Ramos (cell line): ENCODE measurements around the gene PLET1.

ENCODE experiments used
- in situ Hi-C: fragments of 300-500 bp; cut with MboI; formaldehyde crosslinking; loops from one replicate; pipeline ENCODE4 v1.14.3; 2022; ENCODE audit warnings: low sequenced_read_pairs; ENCODE audit not compliant: unreplicated experiment

Gene PLET1, protein sequence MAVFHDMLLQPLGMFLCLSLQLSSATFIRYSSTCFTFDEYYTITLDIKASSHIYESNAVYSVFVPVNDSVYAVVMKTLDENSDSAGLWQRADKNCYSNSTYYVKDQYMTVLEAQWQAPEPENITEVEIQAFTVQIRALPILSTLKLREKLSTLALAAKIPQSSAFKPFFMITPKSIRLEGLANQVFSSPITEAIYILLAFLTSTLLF

DNA sequence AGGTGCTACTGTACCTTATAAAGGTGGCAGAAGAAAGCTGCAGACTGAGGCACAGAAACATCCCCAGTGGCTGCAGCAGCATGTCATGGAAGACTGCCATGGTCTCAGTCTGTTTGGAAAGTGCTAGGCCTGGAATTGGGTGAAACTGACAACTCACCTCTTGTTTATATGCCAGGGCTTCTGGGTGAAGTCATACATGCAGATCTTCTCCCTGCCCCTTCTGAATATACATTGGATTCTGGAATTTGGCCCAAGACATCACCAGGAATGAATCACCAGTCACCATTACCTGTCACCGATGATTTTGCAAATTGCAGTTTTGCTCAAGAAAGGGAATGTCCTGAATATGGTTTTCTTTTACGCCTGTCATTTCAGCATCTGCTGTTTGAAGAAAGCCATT is at the start of gene PLET1:
TSS of gene PLET1 (minus strand) at position 371 of the 400 bp plus-strand sequence. CDS start at position 100, 271 bp downstream.
- in situ Hi-C loops: no loop called here

DNA sequence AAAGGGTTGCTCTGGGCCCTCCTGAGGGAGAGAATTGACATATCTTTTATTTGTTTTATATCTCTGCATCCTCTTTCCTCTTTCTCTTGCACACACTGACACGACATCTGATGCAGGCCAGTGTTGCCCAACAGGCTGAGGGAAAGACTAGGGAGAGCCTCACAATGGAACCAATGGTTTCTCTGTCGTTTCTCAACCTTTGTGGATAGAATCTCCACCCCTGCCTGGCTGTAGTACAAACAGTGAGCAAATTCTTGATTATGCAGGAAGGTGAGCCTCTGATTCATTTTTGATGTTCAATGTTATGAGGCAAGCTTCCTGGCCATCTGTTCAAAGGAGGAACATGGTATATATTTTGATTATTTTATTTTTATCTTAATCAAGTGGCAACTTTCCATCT is 49.8 kb upstream of the PLET1 start:
- in situ Hi-C loops: no loop called here

DNA sequence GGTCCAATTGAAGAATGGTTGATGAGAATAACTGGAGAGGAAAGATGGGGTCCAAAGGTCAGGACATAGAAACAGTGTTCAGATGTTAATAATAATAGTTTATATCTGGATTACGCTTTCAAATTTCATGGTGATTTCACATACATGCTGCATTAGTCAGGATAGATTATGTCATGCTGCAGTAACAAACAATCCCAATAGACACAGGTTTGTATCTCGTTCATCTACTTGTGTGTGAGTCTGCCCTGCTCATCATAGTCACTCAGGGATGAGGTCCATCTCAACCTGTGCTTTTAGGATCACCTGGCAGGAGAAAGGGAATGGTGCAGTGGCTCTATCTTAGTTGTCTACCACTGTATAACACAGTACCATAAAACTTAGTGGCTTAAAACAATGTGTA is 48.0 kb upstream of the PLET1 start:
- in situ Hi-C loops: no loop called here

DNA sequence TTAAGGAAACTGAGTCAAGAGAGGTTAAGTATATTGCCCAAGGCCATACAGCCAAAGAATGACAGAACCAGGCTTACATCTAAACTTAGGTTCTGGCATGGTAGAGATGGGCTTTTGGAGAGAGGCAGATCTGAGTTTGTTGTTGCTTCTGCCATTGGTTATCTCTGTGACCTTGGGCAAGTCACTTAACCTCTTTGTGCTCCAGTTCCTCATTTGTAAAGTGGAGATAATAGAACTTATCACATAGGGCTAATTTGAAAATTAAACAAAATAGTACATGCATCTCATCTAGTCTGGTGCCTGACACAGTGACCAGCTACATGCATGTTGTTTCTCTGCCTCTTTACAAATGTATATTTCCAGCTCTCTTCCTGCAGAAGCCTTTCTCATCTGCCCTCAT is 47.0 kb upstream of the PLET1 start:
- in situ Hi-C loops: no loop called here

DNA sequence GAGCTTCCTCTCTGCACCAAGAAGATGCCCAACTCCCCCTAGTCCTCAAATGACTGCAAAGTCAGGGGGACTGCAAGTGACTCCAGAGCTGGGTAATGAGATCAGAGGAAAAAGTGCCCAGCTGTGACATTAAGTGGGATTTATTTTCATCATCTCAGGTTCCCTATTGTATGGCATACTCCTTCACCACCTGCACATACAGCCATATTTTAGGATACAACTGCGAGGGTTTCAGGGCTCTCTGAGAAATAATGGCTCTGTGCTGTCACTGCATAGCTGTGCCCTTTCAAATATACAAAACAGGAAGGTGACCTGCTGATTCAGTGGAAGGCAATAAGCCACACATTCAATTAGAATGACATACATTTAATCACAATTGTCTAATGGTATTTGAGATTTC is 45.6 kb upstream of the PLET1 start:
- in situ Hi-C loops: no loop called here

DNA sequence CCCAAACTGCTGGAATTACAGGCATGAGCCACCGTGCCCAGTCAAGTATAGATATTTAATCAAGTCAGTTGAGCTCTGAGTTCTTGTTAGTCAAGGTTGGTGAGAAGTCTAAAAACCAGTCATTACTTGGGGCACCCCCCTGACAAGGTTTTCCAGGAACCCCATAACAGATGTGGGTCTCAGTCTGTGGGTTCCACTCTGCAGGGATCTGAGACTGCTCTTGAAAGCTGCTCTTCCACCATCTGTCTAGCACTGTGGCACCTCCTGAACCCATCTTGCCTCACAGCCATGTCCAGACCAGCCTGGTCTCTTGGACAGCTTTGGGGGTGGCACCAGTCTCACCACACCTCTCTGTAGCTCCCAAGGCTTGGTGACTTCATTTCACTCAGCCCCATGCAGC is 44.3 kb upstream of the PLET1 start:
- in situ Hi-C loops: no loop called here

DNA sequence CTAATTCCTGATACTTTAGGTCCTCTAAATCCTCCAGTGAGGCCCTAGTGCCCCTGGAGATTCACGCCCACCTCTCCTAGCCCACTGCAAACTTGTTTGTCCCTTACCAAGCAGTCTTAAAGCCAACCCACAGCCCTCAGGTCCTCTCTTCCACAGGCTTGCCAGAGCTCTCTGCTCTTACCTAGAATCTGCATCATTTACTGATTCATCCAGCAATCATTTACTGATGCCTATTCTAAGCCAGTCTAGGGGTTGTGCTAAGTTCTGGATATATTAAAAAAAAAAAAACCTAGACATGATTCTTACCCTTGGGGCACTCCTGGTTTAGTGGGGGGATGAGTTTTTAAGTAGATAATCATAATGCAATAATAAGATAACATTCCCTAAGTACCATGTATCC is 43.0 kb upstream of the PLET1 start:
- in situ Hi-C loops: no loop called here

DNA sequence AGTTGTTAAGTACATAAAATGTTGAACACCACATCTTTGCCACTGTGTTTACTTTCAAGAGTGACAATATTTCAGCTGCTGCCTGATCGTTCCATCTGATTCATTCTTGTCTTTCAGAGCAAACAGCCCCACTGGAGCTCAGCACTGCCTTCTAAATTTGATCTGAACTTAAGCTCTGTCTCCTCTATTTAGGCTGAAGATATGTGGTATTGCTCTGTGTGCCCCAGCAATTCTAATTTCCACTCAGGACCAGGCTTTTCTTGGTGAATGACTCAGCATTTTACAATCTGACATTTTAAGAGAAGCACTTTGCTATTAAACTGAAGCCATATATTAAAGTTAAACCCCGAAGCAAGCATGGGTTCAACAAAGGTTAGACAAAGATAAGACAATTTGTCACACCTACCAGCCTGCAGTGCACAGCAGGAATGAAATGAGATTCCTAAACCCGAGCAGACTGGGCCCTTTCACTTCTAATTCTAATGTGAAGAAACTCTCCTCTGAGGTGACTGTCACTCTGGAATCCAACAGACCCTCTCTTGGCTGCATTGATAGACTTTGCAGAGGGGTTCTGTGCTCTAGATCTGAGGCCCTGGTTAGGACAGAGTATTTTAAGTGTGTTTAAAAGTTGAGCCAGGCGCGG is 41.7 kb upstream of the PLET1 start:
- in situ Hi-C loops: no loop called here

DNA sequence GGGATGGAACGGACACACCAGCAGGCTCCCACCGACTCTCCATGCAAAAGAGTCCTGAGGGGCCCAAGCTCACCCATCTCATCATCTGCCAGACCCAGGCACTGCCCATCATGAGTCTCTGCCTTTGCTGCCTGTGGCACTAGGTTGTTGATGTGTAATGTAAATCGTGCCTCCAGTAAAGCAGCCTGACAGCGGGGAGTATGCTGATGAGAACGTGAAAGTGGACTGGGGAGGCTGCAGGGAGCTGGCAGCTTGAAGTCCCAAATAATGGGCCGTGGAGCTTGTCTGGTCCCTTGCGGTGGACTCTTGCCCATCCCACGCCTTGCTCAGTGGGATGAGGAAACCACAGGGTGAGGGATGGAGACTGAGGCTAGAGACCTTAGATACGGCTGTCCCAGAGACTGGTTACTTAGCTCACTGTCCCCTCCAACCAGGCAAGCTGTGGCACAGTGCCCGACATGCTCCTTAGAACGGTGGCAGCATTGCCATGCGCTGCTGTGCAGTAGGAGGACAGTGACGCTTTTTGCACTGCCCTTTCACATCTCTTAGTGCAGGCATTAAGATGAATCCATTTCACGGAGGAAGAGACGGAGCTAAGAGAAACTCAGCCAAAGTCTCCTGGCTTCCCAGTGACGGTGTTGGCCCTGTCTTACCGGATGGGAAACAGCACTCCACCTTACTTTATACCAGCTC is 39.6 kb upstream of the PLET1 start:
- in situ Hi-C loops: no loop called here

DNA sequence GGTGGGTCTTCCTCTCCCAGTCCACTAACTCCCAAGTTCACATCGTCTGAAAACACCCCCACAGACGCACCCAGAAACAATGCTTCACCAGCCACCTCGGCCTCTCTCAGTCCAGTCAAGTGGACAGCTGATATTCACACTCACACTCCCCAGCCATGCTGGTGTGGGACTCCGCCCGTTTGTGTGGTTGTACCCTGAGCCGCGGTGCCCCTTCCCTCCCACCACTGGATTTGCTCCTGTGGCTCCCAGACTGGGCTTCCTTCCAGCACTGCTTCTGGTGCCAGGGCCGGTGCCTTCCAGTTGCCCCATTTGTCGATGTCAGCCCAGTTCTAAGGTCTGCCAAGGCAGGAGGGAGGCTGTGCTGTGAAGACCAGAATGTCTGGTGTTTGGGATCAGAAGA is 37.9 kb upstream of the PLET1 start:
- in situ Hi-C loops: loop anchor here (25.0 kb wide), 1 partner anchor 989 kb away; no protein-coding TSS in a partner anchor

DNA sequence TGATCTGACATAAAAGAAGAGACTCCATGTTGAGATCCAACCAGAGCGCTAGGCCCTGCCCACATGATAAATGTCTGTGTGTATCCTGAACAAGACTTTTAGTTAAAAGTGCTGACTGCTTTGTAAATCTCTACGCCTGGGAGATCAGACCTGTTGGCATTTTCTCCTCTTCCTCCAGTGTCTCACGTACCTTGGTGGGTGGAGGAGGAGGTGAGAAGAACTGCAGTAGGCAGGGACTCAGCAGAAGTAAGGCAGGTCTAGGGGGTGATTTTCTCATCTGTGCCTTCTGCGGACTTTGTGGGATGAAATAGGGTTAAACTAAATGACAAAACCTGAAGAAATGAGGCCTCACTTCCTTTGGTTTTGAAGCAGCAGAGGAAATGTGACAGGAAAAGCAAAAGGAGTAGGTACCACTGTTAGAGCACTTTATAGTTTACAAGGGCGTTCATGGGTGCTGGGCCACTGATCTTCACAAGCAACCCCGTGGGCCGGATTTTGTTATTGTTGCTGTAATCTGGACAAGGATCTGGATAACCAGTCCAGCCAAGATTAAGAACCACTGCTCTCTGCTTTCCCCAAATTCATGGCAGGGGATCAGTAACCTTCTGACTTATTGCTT is 36.7 kb upstream of the PLET1 start:
- in situ Hi-C loops: loop anchor here (25.0 kb wide), 1 partner anchor 990 kb away; no protein-coding TSS in a partner anchor

DNA sequence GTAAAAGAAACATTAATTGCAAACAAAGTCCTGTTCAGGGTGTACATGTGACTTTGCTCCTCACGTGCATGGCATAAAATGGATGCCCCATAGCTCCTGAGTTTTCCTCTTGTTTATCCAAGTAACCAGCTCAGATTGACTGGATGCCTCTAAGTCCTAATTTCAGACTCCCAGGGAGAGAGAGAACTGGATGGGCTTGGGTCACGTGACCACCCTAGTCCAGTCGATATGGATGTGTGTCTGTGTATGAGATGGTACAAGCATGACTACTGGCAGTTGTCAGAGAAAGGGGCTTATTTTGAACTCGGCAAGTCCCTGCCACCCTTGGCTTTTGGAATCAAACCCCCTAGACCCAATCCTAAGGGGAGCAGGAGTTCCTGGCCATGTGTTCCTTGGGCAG is 35.4 kb upstream of the PLET1 start:
- in situ Hi-C loops: loop anchor here (25.0 kb wide), 1 partner anchor 991 kb away; no protein-coding TSS in a partner anchor

DNA sequence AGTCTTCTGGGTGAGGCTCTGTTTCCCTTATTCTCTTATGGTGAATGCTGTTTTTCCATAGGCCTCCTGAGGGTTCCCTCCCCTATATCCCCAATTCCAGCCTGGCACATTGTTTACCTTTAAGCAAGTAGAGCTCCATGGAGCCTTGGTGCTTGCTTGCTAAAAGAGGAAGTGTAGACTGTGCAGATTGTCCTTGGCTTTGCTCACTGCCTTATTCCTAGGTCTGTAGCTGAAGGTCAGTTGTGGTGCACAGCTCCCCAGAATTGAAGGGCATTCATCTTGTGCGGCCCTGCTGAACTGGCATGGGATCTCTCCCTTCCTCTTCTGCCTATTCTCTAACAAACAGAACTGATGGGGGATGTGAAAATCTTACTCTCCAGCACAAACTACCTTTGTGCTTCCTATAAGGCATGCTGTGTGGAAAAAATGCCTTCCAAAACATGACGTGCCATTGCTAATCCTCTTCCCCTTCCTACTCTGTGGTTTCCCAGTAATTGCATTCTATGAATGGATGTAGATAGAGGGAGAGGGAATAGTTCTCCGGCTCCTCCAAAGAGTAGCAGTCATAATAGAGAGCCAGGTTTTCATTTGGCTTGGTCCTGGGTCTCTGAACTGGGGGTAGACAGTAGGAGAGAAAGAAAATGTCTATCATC is 34.2 kb upstream of the PLET1 start:
- in situ Hi-C loops: loop anchor here (25.0 kb wide), 1 partner anchor 992 kb away; no protein-coding TSS in a partner anchor

DNA sequence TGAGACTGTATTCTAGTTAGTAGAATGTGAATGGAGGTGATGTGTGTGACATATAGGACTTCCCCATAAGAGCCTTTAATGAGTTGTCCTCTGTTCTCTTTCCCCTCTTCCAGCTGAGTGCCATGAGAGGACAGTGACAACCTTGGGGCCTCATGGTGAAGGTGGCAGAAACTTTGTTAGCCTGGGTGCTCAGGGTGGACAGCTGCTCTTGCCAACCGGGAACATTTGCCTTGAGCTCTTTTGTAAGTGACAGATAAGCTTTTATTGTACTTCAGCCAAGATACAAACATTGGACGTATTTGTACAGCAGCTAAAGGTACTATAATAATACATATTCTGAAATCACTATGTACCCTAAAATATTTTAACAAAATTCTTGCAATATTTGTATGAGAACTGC is 33.0 kb upstream of the PLET1 start:
- in situ Hi-C loops: loop anchor here (25.0 kb wide), 1 partner anchor 994 kb away; no protein-coding TSS in a partner anchor

DNA sequence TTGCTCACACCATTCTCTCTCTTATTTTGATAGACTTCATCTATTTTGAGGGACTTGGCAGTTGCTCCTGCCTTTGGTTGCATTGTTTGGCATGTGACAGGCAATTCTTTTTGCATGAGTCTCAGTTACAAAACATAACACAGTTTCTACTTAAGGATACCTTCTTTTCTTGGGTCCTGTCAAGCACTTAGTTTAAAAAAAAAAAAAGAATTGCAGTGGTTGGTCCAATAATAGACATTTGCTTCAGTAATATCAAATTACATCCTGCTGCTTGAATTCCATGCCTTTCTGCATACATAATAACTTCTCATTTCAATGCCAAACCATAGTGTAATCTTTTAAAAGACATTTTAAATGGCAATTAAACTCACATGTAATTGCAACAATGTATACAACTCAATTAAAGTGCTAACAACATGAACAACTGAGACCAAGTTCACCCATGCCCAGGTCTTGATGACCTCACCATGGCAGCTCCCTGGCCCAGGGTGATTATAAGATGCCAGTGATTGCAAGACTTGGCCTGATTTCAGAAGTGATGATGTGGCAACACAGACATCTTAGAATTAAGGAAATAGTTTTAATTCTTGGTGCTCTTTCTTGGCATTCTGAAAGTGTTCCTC is 32.2 kb upstream of the PLET1 start:
- in situ Hi-C loops: loop anchor here (25.0 kb wide), 1 partner anchor 994 kb away; no protein-coding TSS in a partner anchor

DNA sequence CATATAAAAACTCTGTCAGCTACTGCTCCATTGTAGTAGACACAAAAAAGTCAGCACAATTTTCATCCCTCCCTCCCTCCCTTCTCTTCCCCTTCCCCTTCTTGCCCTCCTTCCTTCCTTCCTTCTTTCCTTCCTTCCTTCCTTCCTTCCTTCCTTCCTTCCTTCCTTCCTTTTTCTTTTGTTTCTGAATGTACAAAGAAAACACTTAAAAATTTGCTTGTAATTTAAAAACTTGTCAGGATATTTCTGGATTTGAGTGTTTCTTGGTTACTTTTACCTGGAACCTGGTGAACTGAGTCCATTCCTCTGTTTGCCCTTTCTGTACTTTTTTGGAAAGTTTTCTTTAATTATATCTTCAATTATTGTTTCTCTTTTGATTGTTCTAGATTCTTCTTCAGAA is 31.5 kb upstream of the PLET1 start:
- in situ Hi-C loops: loop anchor here (25.0 kb wide), 1 partner anchor 995 kb away; no protein-coding TSS in a partner anchor

DNA sequence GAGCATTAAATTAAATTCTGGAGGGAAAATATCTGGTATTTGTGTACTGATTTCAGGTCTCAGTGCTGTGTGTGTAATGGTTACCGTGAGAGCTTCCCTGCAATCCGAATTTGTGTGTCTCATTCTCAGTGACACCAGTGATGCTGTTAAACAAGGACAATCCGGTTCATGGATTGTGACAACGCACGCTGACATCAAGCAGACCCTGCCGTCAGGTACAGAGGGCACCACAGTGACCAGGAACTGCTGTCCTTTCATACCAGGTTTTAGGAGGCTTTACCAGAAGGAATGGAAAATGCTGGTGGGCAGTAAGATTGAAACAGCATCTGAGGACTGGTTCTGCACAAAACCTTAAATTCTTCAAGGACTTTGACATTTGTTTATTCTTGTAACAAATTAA is 30.5 kb upstream of the PLET1 start:
- in situ Hi-C loops: loop anchor here (25.0 kb wide), 1 partner anchor 996 kb away; no protein-coding TSS in a partner anchor

DNA sequence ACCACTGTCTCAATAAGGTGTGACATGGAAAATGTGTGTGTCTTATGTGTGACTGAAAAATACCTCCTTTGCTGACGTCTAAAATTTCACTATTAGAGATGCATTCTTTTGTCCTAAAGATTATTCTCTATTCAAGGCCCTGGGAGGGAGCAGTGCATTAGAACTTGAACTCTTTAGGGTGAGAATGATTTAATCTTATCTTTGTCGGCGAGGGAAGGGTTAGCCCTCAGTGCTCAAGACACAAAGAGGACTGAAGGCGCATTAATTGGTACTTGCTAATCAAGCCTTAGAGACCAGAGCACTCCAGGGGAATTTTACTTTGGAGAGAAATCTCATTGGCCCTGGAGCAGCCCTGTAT is 29.8 kb upstream of the PLET1 start:
- in situ Hi-C loops: loop anchor here (25.0 kb wide), 1 partner anchor 997 kb away; no protein-coding TSS in a partner anchor

DNA sequence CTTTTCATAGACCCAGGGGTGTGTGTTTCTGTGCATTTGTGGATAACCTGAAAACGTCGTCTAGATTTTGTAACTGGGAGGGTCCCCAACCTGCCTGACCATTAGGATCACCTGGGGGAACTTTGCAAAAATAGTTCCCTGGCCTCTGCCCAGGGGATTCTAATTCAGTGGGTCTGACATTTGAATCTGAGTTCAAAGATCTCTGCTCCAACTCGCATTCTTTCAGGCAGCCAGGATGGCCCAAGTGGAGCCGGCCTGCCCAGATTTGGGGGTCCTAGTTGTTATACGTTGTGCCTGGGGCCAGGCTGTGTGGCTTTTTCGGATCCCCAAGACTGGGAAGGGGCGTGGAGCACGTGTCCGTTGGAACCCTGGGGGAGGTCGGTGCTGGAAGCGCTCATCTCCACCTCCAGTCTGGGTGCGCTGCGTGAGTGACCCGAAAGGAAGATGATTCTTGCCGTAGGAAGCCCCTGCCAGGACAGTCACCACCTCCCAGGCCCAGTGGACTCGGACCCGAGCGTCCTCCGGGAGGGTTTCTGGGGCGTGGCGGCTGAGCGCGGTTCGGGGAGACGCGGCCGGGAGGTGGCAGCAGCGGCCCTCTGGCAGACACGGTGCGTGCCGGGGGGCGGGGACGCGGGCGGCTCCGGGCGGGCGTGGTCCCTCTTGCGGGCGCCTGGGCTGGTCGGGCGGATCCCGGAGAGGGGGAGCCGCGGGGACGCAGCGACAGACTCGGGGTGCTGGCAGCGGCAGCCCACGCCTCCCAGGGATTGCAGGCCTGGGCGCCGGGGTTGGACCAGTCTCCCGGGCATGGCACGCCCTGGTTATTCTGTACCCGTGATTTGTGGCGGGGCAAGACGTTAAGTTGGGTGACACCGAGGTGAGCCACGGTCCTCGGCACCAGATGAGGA is 29.2 kb upstream of the PLET1 start:
- in situ Hi-C loops: loop anchor here (25.0 kb wide), 1 partner anchor 997 kb away; no protein-coding TSS in a partner anchor
